Bone marrow (tissue), 2 donors: Measurements from ENCODE around the gene SLC25A30.
"Not testable (repeated sequence)": the region's sequence is repeated elsewhere in the genome, so short reads cannot be mapped to it uniquely, and the experiment has no call there.

Experiments used
- DNase-seq, 2 donors: peaks; one replicate each; lab custom pipeline; 2025; lab: John Stamatoyannopoulos, UW

Gene SLC25A30

DNA sequence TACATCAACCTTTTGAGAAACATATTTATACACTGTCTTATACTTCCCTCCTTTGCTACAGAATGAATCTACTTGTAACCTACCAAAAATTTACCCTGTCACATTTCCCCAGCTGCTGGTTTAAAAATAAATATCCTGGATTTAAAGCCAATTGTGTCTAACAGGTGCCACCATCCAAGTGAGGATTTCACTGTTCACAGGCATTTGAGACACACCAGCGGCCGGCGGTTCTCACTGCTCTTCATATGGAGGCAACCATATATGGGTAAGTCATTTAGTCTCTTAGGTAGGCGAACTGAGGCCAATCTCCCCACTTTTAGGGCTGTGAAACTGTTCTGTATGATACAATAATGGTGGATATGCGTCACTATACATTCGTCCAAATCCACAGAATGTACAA, 26.2 kb downstream of the SLC25A30 start:
- no peak for DNase-seq

DNA sequence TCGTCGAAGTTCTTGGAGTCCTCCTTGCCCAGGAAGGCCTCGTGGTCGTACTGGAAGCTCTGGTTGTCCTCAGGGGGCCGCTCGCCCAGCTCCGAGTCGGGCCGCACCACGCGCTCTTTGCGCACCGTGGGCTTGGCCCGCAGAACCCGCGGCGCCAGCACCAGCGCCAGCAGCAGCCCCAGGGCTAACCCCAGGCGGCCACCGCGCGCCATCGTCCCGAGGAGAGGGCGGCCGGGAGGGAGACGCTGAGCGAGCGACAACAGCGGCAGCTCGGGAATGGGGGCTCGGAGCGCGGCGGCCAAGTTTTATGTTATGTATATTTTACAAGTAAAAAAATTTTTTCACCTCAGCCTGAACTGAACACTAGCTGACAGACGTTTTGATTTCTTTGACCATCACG, 27.0 kb downstream of the SLC25A30 start:
- not testable (repeated sequence) for DNase-seq

DNA sequence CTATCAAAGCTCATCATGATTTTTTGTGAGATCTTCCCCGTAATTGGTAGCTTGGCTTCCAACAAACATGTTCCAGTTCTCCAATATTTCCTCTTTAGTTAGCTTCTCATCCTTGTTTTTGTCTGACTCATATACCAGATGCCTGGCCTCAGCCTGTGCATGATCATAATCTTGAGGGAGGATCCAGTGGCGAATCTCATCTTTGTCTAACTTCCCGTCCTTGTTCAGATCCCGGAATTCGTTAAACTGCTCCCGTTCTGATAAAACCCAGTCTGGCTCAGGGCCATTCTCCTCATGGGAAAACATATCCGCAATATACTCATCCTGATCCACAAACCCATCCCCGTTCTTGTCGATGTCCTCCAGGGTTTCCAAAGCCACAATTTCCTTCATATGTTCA, 27.8 kb downstream of the SLC25A30 start:
- DNase-seq = not testable (repeated sequence)

DNA sequence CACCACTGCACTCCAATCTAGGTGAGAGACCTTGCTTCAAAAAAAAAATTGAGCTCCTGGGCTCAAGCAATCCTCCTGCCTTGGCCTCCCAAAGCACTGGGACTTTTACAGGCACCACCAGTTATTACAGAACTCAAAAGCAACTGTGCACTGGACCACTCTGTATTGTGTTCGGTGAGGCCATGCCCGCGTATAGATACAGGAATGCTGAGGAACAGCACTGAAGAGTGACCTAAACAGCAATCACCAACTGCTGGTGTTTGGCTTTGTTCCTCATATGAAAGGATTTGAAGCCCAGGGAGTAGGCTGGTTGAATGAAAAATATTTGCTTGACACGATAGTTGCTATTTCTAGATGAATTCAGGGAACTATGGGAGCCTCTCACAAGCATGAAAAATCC, 29.5 kb downstream of the SLC25A30 start:
- DNase-seq = no peak

DNA sequence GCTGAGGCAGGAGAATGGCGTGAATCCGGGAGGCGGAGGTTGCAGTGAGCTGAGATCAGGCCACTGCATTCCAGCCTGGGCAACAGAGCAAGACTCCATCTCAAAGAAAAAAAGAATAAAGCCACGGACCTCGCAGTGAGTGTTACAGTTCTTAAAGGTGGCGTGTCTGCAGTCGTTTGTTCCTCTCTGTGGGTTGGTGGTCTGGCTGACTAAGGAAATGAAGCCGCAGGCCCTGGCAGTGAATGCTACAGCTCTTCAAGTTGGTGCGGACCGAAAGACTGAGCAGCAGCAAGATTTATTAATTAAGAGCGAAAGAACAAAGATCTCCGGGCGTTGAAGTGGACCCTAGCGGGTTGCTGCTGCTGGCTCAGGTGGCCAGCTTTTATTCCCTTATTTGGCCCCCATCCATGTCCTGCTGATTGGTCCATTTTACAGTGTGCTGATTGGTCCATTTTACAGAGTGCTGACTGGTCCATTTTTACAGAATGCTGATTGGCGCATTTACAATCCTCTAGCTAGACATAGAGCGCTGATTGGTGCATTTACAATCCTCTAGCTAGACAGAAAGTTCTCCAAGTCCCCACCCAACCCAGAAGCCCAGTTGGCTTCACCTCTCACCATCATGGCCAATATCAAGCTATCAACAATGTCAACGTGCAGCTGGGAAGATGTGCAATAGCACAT, 31.1 kb downstream of the SLC25A30 start:
- peak in 1 of 2 donors; percentile 84 for DNase-seq

DNA sequence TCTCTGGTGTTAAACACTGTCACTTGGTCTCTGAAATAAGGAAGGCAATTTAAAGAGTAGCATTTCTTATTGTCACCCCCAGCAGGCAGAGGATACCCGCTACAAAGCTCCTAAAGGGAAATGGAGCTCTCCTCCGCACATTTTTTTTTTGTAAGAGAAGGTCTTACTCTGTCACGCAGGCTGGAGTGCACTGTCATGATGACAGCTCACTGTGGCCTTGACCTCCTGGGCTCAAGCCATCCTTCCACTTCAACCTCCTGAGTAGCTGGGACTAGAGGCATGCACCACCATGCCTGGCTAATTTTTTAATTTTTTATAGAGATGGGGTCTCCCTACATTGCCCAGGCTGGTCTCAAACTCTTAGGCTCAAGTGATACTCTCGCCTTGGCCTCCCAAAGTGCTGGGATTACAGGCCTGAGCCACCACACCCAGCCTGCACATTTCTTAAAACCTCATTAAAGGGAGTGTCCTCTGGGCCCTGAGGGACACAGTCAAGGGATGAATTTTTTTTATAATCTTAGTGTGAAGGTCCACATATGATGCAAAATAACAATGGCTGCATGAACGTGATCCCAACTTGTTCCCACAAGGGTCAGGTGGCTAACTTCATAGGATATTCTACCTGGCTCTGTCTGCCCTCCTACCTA, 32.1 kb downstream of the SLC25A30 start:
- DNase-seq = no peak

DNA sequence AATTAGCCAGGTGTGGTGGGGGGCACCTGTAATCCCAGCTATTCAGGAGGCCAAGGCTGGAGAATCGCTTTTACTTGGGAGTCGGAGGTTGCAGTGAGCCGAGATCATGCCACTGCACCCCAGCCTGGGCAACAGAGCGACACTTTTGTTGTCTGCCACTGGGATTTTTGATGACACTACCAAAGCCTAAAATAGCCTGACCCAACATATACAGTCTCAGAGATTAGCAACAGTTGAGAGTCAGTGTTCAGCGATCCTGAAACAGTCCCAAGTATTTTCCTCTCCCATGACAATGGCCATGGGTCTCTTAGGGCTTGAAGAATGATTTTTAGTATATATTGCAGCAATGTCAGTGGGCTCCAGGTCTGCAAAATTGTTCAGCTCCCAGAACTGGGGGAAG, 32.9 kb downstream of the SLC25A30 start:
- no peak for DNase-seq

DNA sequence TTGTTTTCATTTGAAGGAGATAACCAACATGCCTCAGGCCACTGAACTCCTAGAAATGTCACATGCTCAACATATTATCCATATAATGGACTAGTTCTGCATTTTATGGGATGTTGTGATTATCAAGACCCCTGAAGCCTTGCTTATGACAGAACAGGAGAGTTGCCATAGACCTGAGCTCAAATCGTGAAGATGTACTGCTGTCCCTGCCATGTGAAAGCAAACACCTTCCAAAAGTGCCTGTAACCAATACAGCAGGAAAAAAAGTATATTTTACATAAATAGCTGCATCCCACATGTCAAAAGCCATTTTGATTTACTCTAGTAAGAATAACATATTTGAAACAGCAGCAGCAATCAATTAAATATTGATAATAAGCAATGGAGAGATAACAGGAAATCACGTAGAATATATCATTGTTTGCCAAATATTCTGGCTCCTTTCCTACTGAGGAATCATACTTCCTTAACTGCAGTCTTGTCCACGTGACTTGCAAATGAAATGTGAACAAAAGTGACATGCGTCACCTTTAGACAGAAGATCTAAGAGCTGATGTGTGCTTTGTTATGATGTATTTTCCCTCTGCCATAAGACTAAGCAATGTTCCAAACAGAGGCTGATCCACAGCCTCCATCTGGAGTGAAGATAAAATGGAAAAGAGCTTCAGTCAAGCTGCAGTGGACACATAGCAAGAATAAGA, 33.5 kb downstream of the SLC25A30 start:
- no peak for DNase-seq

DNA sequence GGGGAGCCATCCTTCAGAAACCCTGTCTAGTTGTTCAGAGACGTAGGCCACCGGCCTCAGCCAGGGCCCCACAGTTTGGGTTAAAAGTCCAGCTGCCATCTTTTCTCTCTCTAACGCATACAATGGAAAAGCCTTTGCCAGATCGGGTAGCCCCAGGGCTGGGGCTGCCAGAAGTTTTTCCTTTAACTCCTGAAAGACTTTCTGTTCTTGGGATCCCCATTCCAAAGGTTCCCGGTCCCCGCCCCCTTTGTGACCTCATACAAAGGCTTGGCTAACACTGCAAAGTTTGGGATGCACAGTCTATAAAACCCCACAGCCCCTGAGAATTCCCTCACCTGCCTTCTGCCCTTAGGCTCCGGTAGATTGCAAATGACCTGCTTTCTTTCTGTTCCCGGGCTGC, 35.4 kb downstream of the SLC25A30 start:
- DNase-seq = not testable (repeated sequence)

DNA sequence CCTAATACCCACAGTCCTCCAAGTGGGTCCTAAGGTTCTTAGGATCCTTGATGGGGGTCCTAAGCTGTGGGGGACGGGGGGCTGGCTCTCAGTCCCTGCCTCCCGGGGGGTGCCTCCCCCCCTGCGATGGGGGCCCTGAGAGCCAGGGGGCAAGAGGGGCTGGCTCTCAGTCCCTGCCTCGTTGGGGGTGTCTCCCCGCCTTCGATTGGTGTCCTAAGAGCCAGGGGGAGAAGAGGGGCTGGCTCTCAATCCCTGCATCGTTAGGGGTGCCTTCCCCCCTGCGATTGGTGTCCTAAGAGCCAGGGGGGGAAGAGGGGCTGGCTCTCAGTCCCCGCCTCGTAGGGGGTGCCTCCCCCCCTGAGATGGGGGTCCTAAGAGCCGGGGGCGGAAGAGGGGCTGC, 37.0 kb downstream of the SLC25A30 start:
- DNase-seq = no peak

DNA sequence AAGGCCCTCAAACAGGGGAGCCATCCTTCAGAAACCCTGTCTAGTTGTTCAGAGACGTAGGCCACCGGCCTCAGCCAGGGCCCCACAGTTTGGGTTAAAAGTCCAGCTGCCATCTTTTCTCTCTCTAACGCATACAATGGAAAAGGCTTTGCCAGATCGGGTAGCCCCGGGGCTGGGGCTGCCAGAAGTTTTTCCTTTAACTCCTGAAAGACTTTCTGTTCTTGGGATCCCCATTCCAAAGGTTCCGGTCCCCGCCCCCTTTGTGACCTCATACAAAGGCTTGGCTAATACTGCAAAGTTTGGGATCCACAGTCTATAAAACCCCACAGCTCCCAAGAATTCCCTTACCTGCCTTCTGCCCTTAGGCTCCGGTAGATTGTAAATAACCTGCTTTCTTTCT, 37.5 kb downstream of the SLC25A30 start:
- not testable (repeated sequence) for DNase-seq

DNA sequence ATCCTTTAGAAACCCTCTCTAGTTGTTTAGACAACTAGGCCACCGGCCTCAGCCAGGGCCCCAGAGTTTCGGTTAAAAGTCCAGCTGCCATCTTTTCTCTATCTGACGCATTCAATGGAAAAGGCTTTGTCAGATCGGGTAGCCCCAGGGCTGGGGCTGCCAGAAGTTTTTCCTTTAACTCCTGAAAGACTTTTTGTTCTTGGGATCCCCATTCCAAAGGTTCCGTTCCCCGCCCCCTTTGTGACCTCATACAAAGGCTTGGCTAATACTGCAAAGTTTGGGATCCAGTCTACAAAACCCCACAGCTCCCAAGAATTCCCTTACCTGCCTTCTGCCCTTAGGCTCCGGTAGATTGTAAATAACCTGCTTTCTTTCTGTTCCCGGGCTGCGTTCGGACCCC, 38.7 kb downstream of the SLC25A30 start:
- not testable (repeated sequence) for DNase-seq

DNA sequence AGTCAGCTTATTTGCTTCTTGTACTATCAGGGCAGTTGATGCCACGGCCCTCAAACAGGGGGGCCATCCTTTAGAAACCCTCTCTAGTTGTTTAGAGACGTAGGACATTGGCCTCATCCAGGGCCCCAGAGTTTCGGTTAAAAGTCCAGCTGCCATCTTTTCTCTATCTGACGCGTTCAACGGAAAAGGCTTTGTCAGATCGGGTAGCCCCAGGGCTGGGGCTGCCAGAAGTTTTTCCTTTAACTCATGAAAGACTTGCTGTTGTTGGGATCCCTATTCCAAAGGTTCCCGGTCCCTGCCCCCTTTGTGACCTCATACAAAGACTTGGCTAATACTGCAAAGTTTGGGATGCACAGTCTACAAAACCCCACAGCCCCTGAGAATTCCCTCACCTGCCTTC, 39.4 kb downstream of the SLC25A30 start:
- DNase-seq = not testable (repeated sequence)

DNA sequence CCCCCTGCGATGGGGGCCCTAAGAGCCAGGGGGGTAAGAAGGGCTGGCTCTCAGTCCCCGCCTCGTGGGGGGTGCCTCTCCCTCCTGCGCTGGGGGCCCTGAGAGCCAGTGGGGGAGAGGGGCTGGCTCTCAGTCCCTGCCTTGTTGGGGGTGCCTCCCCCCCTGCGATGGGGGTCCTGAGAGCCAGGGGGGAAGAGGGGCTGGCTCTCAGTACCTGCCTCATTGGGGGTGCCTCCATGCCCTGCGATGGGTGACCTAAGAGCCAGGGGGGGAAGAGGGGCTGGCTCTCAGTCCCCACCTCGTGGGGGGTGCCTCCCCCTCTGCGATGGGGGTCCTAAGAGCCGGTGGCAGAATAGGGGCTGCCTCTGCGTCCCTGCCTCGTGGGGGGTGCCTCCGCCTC, 40.9 kb downstream of the SLC25A30 start:
- DNase-seq = not testable (repeated sequence)

DNA sequence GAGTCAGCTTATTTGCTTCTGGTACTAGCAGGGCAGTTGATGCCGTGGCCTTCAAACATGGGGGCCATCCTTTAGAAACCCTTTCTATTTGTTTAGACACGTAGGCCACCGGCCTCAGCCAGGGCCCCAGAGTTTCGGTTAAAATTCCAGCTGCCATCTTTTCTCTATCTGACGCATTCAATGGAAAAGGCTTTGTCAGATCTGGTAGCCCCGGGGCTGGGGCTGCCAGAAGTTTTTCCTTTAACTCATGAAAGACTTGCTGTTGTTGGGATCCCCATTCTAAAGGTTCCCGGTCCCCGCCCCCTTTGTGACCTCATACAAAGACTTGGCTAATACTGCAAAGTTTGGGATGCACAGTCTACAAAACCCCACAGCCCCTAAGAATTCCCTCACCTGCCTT, 41.5 kb downstream of the SLC25A30 start:
- not testable (repeated sequence) for DNase-seq

DNA sequence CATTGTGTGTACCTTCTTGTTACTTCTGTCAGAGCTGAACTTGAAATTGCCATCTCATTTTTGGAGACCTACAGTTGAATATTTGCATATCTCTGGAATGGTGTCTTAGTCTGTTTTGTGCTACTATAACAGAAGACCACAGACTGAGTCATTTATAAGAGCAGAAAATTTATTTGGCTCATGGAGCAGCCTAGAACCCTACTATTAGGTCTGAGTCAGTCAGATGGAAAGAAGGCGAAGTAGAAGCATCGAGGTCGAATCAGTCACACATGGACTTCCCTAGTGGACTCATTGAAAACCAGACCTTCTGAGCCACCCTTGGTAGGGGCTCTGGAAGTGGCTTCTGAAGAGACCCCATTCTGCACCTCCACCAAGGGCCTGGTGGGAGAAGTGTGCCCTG, 43.3 kb downstream of the SLC25A30 start:
- DNase-seq = no peak

DNA sequence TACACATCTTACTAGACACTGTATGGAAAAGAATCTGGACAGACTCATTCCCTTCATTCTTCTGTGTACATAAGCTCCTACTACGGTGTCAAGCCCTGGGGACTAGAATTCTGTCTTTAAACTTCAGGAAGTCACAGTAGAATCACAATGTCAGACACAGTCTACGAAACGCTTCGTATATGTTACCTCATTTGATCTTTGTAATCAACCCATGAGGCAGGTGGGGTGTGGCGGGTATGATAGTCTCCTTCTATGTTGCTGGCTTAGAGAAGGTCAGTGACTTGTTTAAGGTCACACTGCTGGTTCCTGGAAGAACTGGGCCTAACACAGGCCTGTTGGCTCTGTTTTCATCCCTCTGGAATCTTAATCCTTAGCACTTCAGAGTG, 45.0 kb downstream of the SLC25A30 start:
- DNase-seq = no peak

DNA sequence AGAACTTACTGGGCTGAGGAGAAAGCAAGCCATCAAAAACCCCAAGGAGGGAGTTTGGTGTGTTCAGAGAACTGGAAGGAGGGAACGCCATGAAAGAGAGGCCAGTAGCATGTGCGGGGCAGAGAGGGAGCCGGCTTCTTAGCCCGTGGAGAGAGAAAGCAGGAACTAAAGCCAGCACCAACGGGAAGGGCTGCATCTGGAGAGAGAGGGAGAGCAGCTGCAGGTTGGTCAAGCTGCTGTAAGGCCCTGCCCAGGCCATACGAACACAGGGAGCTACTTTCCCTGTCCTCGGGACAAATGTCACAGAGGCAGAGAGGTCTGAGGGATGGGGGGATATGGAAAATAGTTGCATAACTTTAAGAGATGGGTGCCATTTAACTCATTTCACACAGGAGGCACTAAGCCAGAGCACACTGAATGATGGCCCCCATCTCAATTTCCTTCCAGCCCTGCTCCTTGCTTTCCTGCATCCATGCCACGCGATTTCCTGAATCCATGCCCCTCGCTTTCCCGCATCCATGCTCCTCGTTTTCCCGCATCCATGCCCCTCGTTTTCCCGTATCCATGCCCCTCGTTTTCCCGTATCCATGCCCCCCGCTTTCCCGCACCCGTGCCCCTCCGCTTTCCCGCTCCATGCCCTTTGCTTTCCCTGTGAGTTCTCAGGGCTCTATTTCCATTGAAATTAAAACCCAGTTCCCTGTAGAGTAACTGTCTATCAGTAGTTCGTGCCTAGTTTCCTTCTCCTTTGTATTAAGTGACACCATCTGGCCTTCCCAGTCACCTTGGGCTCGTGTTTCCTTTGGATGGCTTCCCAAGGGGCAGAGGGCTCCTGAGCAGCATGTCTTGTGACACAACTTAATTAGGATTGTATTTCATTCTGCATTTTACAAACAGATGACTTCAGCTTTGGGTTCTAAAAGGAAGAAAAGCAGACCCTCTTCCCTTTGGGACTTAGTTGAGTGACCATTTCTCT, 45.7 kb downstream of the SLC25A30 start:
- no peak for DNase-seq

DNA sequence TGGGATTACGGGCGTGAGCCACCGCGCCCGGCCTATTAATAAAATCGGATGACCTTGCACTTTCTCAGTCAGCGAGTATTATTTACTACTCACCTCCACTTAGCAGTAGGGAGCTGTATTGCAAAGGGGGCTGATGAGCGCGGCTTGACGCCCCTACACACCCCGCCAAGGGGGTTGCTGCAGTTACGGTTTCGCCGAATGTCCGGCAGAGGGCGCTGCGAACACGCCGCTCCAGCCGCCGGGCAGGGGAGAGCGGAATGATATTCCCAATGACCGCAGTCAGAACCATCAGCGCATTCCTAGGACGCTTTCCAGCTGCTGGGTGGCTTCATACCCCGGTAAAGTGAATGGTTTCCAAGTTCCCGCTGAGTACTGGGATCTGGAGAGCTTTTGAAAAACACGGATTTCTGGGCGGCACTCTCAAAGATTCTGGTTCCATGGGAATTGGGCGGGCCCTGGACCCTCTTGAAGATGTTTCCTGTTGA, 47.2 kb downstream of the SLC25A30 start:
- peak in 1 of 2 donors; percentile 14 for DNase-seq

DNA sequence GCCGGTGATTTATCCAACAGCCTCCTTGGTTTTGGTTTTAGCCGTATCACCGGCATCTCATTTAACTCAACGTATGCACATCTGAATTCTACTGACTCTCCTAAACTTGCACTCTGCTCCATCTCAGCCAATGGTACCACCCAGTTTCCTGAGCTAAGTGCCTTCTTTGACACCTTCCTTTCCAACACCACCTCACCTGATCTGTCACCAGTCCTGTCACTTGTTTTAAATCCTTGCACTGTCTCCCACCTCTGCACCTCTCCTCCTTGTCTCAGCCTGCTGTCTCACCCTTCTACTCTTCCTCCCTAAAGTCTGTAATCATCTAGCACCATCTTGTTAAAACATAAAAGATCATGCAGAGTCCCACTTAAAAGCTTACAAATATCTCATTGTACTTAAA, 49.1 kb downstream of the SLC25A30 start:
- no peak for DNase-seq

DNA sequence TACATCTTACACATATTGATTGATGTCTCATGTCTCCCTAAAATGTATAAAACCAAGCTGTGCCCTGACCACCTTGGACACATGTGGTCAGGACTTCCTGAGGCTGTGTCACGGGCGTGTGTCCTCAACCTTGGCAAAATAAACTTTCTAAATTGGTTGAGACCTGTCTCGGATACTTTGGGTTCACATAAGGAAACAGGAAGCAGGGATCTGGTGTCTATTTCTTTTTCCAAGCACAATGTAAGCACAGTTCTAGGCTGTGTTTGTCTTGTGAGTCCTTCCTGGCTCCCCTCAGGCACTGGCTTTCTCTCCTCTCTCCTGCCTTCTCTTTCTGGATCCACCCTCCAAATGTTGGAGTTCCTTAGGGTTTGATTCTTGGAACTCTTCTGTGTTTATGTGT, 49.6 kb downstream of the SLC25A30 start:
- no peak for DNase-seq

DNA sequence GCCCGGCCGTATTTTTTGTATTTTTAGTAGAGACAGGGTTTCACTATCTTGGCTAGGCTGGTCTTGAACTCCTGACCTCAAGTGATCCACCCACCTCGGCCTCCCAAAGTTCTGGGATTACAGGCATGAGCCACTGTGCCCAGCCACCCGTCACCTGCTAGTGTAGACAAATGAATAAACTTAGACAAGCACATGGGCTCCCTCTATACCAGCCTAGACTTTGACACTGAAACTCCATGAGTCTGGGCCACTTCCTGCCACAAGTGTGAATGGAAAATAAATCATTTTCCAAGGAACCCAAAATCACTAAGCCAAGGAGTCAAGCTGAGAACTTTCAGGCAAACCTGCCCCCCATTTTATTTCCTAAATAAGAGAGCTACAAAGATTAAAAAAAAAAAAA, 50.2 kb downstream of the SLC25A30 start:
- DNase-seq = no peak
